PC-3 (cell line): ENCODE measurements around the gene TMPRSS2.

Experiments
- CTCF ChIP-seq: fragments of 300-600 bp; sonication (generic); conservative IDR thresholded peaks from 2 replicates; pipeline ENCODE4 v1.5.1; 2017; ENCODE audit warnings: antibody characterized with exemption, low read depth, mild to moderate bottlenecking, low read length
- EZH2 ChIP-seq: fragments of 300-600 bp; sonication (generic); IDR thresholded peaks from one replicate; pipeline ENCODE4 v1.6.1; 2017; ENCODE audit warnings: antibody characterized with exemption, mild to moderate bottlenecking, low read length; ENCODE audit not compliant: unreplicated experiment
- EZH2phosphoT487 ChIP-seq: fragments of 300-600 bp; sonication (generic); IDR thresholded peaks from 2 replicates; pipeline ENCODE4 v1.6.1; 2018; ENCODE audit warnings: mild to moderate bottlenecking, antibody characterized with exemption, low read length, borderline replicate concordance

DNA sequence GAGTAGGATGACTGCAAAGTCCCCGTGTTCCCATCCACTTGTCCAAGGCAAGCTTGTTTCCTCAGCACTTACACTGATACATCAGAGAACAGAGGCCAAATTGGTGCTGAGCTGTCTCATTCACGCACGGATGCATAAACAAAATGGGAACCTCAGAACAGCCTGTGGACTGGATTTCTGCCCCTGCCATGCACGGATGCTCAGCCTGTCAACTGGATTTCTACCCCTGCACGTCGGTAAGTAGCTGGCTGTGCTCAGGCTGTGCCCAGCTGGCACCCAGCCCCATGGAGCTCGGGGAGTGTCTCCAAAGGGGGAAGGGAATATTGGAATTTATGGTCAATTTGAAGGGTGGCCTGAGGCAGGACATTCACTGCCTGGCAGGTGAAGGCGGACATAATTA, 40.8 kb upstream of the TMPRSS2 start:
- TF ChIP-seq CTCF = no peak
- no peak for TF ChIP-seq EZH2
- TF ChIP-seq EZH2phosphoT487 = no peak
